ENCODE measurements around the gene SPAG16.
"Not testable (repeated sequence)": the region's sequence is repeated elsewhere in the genome, so short reads cannot be mapped to it uniquely, and the experiment has no call there.

SPAG16 gene

DNA sequence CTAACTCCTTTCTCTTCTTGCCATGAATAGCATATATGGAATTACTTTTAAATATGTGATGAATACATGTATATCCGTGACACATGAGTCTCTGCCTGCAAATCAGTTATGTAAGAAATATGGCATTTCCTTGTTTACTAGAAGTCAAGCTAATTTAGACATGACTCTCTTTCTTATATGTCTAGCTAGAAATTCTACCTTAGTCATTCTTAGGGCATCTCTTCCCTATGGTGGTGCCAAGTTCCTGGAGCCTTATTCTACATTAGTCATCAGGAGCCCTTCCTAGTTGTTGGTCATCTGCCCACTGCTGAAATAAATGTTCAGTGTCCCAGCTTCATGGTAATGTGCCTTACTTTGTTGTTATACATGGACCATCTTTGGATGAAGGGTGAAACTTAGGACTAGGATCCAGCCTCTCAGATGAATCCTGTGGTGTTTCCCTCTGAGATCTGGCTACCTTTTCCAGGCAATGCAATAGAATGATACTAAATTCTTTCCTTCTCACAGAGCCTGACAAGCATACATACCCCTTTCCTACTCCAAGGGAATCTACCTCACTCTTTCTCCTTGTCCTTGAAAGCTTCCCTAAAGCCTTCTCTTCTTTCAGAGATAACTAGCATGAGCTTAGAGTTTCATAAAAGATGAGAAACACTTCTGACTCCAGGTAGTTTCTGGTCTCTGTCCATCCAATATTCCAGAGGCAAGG is 711.3 kb downstream of the SPAG16 start:
- no peak overlapping the region; the same call in 1 of the 2 replicates for H3K27ac ChIP-seq
- TF ChIP-seq, protein P1, sequence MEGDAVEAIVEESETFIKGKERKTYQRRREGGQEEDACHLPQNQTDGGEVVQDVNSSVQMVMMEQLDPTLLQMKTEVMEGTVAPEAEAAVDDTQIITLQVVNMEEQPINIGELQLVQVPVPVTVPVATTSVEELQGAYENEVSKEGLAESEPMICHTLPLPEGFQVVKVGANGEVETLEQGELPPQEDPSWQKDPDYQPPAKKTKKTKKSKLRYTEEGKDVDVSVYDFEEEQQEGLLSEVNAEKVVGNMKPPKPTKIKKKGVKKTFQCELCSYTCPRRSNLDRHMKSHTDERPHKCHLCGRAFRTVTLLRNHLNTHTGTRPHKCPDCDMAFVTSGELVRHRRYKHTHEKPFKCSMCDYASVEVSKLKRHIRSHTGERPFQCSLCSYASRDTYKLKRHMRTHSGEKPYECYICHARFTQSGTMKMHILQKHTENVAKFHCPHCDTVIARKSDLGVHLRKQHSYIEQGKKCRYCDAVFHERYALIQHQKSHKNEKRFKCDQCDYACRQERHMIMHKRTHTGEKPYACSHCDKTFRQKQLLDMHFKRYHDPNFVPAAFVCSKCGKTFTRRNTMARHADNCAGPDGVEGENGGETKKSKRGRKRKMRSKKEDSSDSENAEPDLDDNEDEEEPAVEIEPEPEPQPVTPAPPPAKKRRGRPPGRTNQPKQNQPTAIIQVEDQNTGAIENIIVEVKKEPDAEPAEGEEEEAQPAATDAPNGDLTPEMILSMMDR (conservative IDR thresholded peaks at IDR 0.05): no peak
- no peak for TF ChIP-seq ZFX (IDR thresholded peaks at IDR 0.05)

DNA sequence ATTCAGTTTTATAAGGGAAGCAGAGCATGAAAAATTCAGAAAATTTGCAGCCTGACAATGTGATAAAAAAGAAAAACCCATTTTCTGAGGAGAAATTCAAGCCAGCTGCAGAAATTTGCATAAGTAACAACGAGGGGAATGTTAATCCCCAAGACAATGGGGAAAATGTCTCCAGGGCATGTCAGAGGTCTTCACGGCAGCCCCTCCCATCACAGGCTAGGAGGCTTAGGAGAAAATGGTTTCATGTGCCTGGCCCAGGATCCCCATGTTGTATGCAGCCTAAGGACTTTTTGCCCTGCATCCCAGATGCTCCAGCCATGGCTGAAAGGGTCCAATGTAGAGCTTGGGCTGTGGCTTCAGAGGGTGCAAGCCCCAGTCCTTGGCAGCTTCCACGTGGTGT is 714.7 kb downstream of the SPAG16 start:
- not testable (repeated sequence) for H3K27ac ChIP-seq

DNA sequence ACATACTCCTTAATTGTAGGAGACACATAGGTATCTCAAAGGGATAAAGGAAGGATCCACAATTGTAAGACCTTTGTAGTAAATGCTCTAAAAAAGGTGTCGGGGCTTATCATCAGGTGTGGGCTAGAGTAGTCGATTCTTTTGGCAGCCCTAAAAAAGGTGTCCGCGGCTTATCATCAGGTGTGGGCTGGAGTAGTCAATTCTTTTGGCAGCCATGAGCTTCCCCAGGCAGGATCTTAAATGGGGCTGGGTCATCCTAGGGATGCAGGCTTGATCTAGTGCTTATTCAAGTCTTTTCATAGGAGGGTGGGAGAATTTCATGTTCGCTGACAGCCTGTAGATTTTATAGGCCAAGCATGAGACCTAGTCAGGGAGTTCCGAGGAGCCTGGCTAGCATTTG is 720.2 kb downstream of the SPAG16 start:
- TF ChIP-seq, protein P1 (conservative IDR thresholded peaks at IDR 0.05): no peak
- TF ChIP-seq ZFX (IDR thresholded peaks at IDR 0.05): no peak
- peak overlapping the region; percentile 47; the same call in 1 of the 2 replicates for H3K27ac ChIP-seq

DNA sequence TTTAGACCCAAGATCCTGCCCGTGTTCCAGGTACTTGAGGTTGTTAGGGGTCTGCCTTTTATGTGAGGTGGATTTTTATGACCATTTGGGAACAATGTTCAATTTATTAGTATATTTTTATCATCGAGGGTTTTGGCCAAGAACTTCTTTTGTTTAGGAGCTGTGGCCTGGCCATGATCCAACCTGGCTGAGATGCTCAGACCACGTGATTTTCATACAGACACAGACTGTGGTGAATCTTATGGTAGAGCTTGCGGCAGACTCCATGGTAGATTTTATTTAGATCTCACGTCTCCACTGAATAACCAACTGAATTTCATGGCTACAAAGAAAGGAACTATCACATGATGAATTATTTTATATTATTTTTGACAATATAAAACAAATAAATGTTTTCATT is 721.1 kb downstream of the SPAG16 start:
- peak overlapping the region; percentile 33; the same call in 1 of the 2 replicates for H3K27ac ChIP-seq
- no peak for TF ChIP-seq ZFX (IDR thresholded peaks at IDR 0.05)
- TF ChIP-seq, protein P1 (conservative IDR thresholded peaks at IDR 0.05): no peak

DNA sequence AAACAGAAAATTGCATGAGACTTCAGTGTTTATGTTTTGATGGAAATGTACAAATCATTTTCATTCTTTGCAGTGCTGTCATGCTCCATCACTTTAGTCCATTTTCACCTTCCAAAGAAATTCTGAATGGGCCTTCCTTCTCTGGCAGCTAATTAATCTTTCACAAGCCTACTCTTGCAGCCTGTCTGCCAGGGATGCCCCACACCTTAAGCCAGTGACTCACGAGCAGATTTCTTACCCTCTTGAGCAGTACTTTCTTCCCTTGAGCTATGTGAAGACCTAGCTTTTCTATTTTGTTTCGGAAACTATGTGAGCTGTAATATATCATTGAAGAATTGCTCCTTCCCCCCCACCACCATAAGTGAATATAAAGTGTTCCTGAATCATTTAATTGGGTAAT is 722.3 kb downstream of the SPAG16 start:
- H3K27ac ChIP-seq: no peak overlapping the region
- TF ChIP-seq ZFX (IDR thresholded peaks at IDR 0.05): no peak
- TF ChIP-seq, protein P1 (conservative IDR thresholded peaks at IDR 0.05): no peak

DNA sequence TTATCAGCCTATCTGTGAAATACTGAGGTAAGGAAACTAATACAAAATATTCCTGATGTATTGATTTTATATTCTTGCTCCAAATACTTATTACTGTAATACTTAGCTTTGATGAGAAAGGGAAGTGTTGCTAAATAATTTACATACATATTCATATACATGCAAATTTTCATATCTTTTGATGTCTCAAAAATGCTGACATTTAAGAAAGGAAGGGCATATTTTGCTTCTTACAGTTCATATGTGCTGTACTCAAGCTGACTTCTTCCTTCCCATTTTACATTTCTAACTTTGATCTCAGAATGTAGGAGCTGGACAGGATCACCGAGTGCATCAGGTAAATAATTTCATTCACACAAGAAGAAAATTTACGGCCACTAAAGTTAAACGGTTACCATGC is 727.4 kb downstream of the SPAG16 start:
- H3K27ac ChIP-seq: no peak overlapping the region
- TF ChIP-seq ZFX (IDR thresholded peaks at IDR 0.05): no peak
- TF ChIP-seq, protein P1 (conservative IDR thresholded peaks at IDR 0.05): no peak

DNA sequence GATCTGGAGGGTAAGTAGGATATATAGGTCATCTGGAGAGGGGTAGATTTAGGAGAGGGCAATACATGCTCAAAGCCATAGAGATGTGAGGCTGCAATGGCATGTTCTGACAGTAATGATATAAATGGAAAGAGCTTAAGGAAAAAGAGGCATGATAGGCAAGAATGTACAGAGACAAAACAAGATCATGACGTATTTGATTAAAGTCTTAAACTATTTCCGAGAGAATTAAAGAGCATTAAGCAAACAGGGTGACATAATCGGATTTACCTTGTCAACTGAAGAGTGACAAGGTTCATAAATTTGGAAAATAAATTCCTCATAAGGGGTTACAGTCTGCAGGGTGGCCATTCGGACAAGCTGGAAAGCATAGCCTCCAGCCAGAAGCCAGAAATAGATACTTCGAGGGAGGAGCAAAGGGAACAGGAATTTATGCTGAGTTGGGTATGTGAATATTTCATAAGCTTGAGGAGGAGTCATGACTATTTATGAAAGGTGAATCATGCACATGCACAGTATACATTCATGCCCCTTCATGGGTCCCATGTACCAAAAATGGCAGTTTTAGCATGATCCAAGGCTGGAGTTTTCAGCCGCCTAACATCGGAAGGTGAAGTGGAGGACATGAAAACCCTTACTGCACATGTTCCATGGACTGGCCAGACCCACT is 730.4 kb downstream of the SPAG16 start:
- no peak overlapping the region for H3K27ac ChIP-seq
- TF ChIP-seq ZFX (IDR thresholded peaks at IDR 0.05): no peak
- TF ChIP-seq, protein P1 (conservative IDR thresholded peaks at IDR 0.05): no peak
